NB4 (cell line): ENCODE measurements around the gene CNTNAP4.

ENCODE experiments used
- DNase-seq: peaks from one replicate; pipeline ENCODE4 v3.0.0; 2010; ENCODE audit warnings: low read depth
- H3K4me3 ChIP-seq: one replicate; pipeline ENCODE4 v1.5.1; 2011; ENCODE audit warnings: mild to moderate bottlenecking, low read depth, low read length, moderate library complexity
- CTCF ChIP-seq: IDR thresholded peaks from one replicate; pipeline ENCODE4 v1.5.1; 2012; ENCODE audit warnings: low read depth, low read length
- MAX ChIP-seq: IDR thresholded peaks from 2 replicates; pipeline ENCODE4 v1.6.1; 2011; ENCODE audit warnings: low read depth, low read length
- MYC ChIP-seq: IDR thresholded peaks from 2 replicates; pipeline ENCODE4 v1.6.1; 2011; ENCODE audit warnings: low read depth, low read length
- POLR2A ChIP-seq: IDR thresholded peaks from 2 replicates; pipeline ENCODE4 v1.6.1; 2011; ENCODE audit warnings: mild to moderate bottlenecking; ENCODE audit not compliant: insufficient read length; ENCODE audit errors: extremely low read depth

CNTNAP4 gene

GRCh38 chr16:76446251-76446650 is 169.1 kb downstream of the CNTNAP4 start:
- DNase-seq, result no peak
- TF ChIP-seq MYC (no peak), CTCF (no peak), POLR2A (no peak), MAX (no peak)
- H3K4me3 ChIP-seq, result no peak overlapping the region

GRCh38 chr16:76450890-76451289 is 173.7 kb downstream of the CNTNAP4 start:
- no peak for TF ChIP-seq MYC
- TF ChIP-seq MAX, result no peak
- no peak for TF ChIP-seq POLR2A
- no peak for TF ChIP-seq CTCF

GRCh38 chr16:76455257-76455656 is 178.1 kb downstream of the CNTNAP4 start:
- H3K4me3 ChIP-seq, result no peak overlapping the region
- DNase-seq, result no peak
- no peak for TF ChIP-seq POLR2A
- no peak for TF ChIP-seq MYC
- no peak for TF ChIP-seq CTCF
- TF ChIP-seq MAX, result no peak

More at GRCh38 chr16:76450890-76451289, 173.7 kb downstream of the CNTNAP4 start:
- no peak for DNase-seq
- H3K4me3 ChIP-seq, result no peak overlapping the region

- H3K4me3 ChIP-seq, result no peak overlapping the region
- TF ChIP-seq CTCF, result no peak
- TF ChIP-seq POLR2A, result no peak
- TF ChIP-seq MAX, result no peak
- no peak for TF ChIP-seq MYC
- DNase-seq, result no peak
These were observed 178.8 kb downstream of the CNTNAP4 start for GRCh38 chr16:76456016-76456415.

- TF ChIP-seq CTCF (no peak), MAX (no peak), POLR2A (no peak), MYC (no peak)
- no peak for DNase-seq
- no peak overlapping the region for H3K4me3 ChIP-seq
These were observed 181.9 kb downstream of the CNTNAP4 start for GRCh38 chr16:76459111-76459510.

- TF ChIP-seq CTCF (no peak), MAX (no peak), POLR2A (no peak), MYC (no peak)
These were observed 184.6 kb downstream of the CNTNAP4 start for GRCh38 chr16:76461836-76462235.

More at GRCh38 chr16:76461836-76462235, 184.6 kb downstream of the CNTNAP4 start:
- no peak overlapping the region for H3K4me3 ChIP-seq
- no peak for DNase-seq
